Cardiac septum (tissue), 1 donor: ENCODE results near the gene CPSF3. TPM values are rescaled to one million over a fixed set of nuclear protein-coding genes. Genes with fewer than 3 reads are reported as not detected.
"Not testable (repeated sequence)": the region's sequence is repeated elsewhere in the genome, so short reads cannot be mapped to it uniquely, and the experiment has no call there.

Source experiments
- DNase-seq: peaks from one replicate; pipeline ENCODE4 v3.0.0-alpha.2; 2020; ENCODE audit warnings: low spot score
- intact Hi-C: fragments of 100-400 bp; cut with DNase I; formaldehyde crosslinking; loops from one replicate; pipeline ENCODE4 v1.14.0; 2022
- total RNA-seq: library from RNA; stranded (reverse); fragmentation: NEBNext Ultra II Directional; extraction: Animal tissue kit (Norgen Biotek cat#: 25700); gene quantifications from one replicate; pipeline ENCODE4 v1.2.1, GENCODE V29; 2021
- donor health status: DM: no; HTN: no; CAD: no.

Gene CPSF3
- total RNA-seq, 1 donor from 2014 or later, result 17.1 TPM

DNA sequence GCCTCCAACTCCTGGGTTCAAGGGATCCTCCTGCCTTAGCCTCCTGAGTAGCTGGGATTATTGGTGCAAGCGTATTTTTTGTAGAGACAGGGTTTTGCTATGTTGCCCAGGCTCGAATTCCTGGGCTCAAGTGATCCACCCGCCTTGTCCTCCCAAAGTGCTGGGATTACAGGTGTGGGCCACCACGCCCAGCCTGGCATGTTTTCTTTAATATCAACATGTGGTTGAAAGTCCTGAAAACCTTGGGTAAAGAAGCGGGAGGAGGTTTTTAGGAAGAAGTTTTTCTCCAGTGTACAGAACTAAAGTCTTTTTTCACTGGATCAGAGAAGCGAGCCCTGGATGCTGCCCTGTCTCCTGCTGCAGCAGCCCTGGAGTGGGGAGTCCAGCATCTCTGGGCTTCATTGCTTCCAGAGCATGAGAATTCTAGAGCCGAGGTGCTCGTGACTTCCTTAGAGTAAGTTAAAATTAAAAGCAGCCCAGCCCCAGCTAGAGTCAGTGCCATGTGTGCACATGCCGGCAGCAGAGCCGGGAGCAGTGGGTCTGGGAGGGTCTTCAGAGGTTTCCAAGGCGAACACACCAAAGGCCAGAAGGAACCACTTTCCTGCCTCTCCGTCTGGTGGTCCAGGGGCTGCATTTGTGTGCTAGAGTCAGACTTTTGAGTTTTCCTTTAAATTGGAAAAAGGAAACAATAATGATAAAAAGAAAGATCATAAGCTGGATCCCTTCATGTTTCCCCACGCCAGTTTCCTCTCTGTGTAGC is 31.3 kb upstream of the CPSF3 start:
- no peak for DNase-seq
- intact Hi-C loops, result no loop called here

DNA sequence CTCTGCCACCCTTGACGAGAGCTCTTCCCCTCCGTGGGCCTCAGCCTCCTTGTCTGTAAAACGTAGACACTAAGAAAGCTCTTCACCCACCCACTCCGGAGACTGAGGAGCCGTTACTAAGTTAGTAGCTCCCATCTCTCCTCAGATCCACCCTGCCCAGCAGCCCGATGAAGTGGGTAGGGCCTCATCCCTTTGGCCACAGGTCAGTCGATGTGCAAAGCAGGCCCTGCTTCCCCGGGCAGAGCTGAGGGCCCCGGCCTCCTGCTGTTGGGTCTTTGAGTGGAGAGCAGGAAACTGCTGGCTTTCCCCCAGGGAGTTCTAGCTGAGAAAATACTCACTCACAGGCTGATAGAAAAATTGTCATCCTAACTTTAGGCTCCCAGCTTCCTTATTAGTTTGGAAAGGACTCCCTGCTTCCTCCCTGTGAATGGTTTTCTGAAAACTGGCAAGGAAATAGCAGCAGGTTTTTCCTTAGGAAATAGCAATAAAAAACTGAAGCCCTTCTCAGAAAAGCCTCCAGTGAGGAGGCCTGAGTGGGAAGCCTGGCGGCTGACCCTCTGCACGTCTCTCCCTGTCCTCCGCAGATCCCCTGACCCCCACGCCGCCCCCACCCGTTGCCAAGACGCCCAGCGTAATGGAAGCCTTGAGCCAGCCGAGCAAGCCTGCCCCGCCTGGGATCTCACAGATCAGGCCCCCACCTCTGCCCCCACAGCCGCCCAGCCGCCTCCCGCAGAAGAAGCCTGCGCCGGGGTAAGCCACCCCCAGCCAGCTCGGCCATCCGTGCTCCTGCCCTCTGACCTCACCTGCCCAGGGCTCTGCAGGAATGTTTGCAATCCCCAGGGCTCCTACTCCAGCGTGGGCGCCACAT is 30.3 kb upstream of the CPSF3 start:
- intact Hi-C loops, result no loop called here
- DNase-seq, result no peak

DNA sequence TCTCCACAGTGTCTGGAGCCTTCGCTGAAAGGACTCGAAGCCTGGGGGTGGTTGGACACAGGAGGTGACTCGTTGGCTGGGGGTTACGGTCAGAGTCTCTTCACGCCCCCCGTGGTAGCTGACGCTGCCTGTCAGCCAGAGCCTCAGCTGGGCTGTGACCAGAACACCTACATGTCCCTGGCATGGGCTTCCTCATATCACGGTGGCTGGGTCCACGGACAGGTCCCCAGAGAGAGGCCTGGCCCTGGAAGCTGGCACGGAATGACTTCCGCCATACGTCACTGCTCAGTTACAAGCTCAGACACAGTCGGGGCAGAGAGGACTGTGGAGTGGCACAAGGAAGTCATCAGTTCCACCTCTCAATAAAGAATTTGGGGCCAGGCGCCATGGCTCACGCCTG is 28.6 kb upstream of the CPSF3 start:
- DNase-seq, result no peak
- intact Hi-C loops, result no loop called here

DNA sequence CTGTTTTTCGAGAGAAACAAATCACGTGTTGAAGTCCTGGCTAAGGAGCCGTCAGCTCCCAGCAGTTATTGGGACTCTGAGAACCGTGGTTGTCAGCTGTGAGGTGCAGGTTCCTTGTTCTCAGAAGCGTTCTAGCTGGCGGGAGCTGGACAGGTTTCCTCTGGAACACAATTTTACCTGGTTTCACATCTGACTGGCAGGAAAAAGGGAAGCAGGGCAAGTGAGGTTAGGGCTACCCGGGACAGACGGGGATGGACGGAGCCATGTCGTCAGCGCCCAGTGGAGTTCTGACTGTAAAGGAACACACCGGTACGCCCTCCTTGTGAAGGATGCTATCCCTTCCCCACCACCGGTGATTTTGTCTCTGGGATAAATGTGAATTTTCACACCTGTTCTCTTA is 26.3 kb upstream of the CPSF3 start:
- no peak for DNase-seq
- intact Hi-C loops, result no loop called here

DNA sequence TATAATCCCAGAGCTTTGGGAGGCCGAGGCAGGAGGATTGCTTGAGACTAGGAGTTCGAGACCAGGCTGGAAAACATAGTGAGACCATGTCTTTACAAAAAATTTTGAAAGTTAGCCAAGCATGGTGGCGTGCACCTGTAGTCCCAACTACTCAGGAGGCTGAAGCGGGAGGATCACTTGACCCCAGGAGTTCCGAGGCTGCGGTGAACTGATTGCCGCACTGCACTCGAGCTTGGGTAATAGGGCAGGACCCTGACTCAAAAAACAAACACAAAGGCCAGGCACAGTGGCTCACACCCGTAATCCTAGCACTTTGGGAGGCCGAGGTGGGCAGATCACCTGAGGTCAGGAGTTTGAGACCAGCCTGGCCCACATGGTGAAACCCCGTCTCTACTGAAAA is 25.2 kb upstream of the CPSF3 start:
- intact Hi-C loops, DNase-seq: not testable (repeated sequence)

DNA sequence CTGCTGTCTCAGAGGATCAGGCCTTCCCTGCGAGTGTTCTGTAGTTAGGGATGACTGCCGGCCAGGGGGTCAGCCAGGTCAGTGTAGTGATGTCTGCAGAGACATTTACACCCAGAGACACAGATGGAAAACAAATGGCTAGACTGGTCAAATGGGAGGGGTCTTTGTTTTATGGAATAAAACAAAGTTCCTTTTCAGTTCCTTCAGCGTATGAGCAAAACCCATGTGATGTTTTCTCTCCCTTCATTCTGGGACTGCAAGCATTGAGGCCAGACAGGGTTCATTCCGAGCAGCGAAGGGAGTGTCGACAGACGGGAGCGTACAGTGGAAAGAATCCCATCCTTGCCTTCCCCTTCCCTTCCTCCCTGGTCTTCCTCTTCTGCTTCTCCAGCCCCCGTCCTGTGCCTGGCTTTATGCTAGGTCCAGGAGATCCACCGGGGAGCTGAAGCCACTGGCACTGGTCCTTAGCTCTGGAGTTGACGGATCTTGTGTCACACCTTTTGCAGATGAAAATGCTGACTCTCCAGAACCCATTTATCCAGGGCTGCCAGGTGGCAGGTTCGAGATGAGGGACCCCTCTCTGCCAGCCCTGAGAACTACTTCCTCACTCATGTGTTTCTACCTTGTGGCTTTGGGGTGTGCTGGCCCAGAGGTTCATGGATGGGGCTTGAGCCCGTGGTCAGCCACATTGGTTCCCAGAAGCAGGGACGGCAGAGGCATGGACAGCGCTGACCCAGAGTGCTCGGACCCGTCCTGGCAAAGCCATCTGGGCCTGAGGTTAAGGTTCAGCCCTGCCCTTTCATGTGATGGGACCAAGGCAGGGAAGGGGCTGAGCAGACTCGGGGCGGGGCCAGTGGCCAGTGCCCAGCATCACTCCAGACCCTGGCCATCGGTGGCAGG is 24.3 kb upstream of the CPSF3 start:
- DNase-seq, result no peak
- intact Hi-C loops, result no loop called here

DNA sequence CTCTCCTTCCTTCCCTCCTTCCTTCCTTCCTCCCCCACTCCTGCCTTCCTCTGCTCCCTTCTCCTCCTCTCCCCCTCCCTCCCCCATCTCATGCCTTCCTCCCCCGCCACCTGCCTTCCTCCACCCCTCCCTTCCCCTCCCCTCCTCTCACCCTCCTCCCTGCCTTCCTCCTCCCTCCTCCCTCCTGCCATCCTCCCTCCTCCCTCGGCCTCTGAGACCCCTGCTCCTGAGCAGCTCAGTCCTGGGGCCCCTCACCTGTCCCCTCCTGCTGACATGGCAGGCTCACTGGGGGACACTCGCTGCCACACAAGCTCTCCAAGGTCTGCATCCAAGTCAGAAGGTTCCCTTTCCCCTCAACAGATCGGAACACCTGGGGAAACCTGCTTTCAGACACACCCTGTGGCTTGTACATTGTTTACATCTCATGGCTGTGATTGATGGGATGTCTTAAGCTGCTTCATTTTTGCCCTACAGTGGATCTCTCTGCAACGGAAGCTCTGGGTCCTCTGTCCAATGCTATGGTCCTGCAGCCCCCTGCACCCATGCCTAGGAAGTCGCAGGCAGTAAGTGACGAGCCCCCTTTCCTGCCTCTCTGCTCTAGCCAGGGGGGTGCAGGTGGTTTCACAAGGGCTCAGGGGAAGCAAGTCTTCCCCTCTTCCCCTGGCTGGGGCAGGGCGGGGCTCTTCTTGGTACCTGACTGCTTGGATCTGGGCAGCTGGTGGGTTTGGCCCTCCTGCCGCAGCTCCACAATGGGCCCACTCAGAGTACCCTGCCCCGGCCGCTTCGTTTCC is 23.0 kb upstream of the CPSF3 start:
- intact Hi-C loops, result no loop called here
- DNase-seq, result no peak

DNA sequence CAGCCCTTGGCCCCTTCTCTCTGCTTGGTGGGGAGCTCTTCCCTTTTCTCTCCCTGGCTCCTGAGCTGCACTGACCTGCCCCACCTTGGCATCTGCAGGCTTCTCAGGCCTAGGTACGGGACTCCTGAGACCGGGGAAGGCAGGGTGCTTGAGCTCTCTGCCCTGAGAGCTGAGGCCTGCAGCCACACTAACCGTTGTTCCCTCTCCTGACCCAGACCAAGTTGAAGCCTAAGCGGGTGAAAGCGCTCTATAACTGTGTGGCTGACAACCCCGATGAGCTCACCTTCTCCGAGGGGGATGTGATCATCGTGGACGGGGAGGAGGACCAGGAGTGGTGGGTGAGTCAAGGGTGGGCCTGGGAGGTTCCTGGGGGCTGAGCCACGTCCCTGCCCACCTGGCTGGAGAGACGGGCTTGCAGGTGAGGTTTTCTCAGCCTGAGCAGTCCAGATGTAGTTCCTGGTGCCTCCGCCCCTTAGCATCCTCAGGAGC is 22.4 kb upstream of the CPSF3 start:
- DNase-seq, result no peak
- intact Hi-C loops, result no loop called here

DNA sequence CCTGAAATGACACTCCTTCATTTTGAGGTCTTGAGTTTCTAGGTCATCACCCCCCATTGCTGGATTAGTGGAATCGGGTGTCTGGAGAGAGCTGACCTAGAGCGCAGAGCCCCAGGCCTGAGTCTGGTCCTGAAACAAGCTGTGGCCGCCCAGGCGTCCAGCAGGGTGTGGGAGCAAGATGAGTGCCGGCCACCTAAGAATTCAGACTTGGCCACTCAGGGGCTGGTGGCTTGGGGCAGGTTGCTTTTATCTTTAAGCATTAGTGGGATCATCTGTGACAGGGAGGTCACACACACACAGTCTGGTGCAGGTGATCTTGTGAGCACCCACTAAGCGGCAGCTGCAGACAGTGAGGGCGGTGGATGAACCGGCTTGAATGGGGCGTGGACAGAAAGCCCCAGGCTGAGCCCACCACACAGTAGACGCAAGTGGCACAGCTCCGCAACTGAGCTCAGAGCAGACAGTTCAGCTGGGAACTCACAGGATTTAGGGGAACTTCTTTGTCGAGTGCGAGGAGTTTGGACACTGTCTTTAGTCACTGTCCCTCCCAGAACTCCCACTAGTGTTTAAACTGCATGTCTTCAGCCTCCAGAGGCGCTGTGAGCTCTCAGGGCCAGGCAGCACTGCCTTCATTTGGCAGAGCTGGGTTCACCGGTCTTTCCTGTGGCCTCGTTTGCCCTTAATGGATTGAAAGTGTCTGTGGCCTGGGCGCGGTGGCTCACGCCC is 21.6 kb upstream of the CPSF3 start:
- intact Hi-C loops, result no loop called here
- DNase-seq, result no peak

DNA sequence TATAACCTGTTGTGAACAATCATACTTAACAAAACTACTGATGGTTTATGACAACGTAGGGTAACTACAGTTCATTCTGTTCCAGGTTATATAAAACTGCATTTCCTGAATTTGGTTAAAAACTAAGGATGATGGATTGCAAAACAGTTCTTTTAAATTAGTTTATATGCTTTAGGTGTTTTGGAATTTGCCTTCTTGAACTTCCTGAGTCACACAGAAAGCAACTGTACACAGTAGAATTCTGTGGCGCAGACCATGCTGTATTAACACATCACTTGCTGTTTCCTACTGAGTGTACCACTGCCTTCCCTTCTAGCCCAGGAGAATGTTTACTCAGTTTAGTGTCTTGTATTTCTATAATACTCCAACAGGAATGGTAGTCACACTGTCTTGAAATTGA is 19.5 kb upstream of the CPSF3 start:
- intact Hi-C loops, result no loop called here
- no peak for DNase-seq

DNA sequence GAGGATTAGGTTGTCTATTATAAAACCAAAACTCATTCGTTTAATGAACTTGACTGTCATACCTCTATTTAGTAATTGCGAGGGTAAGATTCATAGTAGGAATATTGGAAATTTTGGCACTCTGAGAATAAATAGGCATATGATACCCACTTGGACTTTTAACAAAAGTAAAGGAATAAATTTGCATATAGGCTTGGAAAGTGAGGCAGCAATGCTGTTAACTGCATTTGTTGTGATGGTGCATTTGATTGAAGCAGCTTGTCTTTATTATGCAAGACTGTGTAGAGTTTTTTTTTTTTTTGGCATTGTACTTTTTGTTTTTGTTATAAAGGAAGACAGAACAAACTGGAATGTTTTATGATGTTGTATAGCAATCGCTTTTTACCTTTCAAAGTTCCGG is 19.0 kb upstream of the CPSF3 start:
- no peak for DNase-seq
- intact Hi-C loops, result no loop called here

DNA sequence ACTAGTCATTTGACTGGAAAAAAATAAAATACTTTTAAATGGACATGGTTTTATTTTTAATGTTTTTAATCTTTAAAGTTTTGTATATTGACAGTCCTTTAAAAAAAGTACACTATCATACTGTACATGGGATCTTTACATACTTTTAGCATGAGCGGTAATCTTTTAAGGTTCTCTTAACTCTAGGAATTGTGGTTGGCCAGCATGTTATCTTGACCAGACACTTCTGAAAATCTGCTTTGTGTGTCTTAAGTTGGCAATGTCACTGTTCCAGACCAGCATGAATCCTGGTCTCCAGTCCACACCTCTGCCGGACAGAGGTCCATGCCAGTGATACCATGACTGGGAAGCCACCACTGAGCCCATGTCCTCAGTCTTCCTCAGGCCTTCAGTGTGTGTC is 17.8 kb upstream of the CPSF3 start:
- intact Hi-C loops, result no loop called here
- DNase-seq, result no peak

DNA sequence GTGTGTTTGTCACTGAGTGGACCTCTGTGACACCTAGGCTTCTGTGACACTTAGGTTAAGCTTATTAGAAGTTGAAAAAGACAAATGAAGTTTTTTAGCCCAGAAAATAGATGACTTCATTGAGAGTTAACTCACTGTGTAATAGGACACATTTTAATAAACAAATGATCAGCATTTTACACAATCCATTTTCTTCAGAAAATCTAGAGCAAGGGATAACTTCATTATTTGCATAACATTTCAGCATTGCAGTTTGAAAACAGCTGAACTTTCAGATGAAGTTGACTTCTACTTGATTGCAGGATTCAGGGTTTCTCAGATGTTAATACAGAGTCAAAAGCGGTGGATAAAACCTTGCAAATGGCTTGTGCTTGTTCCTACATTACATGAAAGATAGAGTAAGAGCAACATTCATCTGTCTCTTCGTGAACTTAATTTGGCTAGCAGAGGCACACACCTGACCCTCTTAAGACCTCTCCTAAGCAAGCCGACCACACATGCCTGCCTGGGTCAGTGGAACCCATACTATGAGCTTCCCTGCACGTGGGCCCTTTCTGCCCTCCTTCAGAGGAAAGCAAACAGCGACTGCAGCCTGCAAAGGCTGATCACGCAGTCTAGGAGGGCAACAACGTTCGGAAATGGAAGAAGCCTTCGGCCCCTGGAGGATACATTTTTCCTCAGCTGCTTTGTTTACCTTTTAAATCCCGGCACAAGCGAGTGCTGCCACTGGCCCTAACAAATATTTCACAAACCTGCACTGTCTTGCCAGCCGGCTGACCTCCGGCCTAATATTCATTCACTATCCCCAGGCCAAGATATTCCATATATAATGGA is 16.7 kb upstream of the CPSF3 start:
- intact Hi-C loops, result no loop called here
- DNase-seq, result no peak

DNA sequence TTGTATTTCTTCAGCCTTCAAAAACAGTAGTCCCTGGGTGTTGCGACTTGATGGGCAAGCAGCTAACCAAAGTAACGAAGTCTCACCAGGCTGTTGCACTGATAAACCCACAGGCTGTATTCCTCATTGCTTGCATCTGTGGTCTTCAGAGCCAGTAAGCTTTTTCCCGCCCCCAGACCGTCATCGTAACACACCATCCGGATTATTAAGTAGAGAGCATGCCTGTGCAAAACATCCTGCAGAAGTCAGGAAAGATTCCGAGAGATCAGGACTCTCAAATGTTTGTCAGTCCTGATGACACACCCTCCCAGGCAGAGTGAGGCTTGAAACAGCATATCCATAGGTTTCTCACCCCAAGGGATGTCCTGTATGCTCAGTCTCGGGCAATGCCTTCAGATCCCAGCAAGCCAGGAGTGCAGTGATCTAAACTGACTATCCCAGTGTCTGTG is 16.1 kb upstream of the CPSF3 start:
- intact Hi-C loops, result no loop called here
- DNase-seq, result no peak

DNA sequence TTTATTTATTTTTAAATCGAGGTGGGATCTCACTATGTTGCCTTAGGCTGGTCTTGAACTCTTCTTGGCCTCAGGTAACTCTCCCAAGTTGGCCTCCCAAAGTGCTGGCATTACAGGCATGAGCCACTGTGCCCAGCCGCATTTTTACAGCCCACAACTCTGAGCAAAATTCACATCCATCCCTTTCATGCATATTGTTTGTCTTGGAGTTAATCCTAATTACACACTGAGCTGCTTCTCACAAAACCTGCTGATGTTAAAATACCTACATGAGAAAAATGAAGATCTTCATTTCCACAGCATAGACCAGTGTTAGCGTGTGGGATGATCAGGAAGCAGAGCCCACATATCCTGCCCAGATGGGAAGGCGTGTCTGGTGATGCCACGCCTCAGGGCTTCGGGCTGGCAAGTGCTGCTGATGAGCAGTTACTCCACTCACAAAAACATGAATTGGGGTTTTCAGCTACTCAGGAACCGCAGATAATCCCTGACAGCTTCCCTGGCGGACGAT is 14.8 kb upstream of the CPSF3 start:
- intact Hi-C loops, result no loop called here
- no peak for DNase-seq

DNA sequence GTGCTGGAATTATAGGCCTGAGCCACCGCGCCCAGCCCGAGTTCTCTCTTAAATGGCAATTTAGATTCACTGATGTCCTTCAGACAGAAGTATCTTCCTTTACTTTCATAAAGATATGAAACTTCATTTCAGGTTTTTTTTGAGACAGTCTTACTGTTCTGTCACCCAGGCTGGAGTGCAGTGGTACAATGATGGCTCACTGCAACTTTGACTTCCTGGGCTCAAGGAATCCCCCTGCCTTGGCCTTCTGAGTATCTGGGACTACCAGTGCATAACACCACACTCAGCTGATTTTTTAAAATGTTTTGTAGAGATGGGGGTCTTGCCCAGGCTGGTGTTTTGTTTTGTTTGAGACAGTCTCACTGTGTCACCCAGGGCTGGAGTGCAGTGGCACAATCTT is 13.3 kb upstream of the CPSF3 start:
- intact Hi-C loops, result no loop called here
- DNase-seq, result no peak

DNA sequence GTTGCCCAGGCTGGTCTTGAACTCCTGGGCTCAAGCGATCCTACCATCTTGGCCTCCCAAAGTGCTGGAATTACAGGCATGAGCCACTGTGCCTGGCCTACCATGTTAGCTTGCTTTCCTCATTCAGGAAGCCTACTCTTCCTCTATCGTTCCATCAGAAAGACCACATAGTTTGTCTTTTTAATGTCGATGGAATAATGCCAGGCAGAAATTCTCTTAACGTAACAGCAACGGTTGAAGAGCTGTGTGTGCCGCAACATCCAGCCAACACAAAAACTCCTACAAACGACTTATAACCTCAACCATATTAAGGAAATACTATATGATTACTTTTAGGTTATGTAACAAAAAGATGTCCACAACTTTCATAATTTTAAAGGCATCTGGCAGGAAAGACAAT is 10.7 kb upstream of the CPSF3 start:
- no peak for DNase-seq
- intact Hi-C loops, result no loop called here
